Progenitor cell of endocrine pancreas (in vitro differentiated cells): Measurements from ENCODE around the gene PSMF1. TPM values are rescaled to one million over a fixed set of nuclear protein-coding genes. Genes with fewer than 3 reads are reported as not detected.
A peak's percentile ranks its signal among the peaks of the same experiment; 100 is the strongest.
"Not testable (repeated sequence)": the region's sequence is repeated elsewhere in the genome, so short reads cannot be mapped to it uniquely, and the experiment has no call there.

Experiments
- DNase-seq: peaks from one replicate; pipeline ENCODE4 v3.0.0; 2021; ENCODE audit warnings: low spot score; ENCODE audit not compliant: unreplicated experiment
- H3K27ac Mint-ChIP-seq: 2 replicates; pipeline ENCODE4 v1.8.0; 2021; ENCODE audit warnings: mild to moderate bottlenecking, moderate library complexity, mixed read lengths
- H3K27me3 Mint-ChIP-seq: 2 replicates; pipeline ENCODE4 v1.8.0; 2021; ENCODE audit warnings: mixed read lengths
- H3K36me3 Mint-ChIP-seq: 2 replicates; pipeline ENCODE4 v1.8.0; 2022; ENCODE audit warnings: mixed read lengths; ENCODE audit not compliant: insufficient read depth
- H3K4me1 Mint-ChIP-seq: 2 replicates; pipeline ENCODE4 v1.8.0; 2021; ENCODE audit warnings: low read depth, mixed read lengths
- H3K4me3 Mint-ChIP-seq: 2 replicates; pipeline ENCODE4 v1.8.0; 2021; ENCODE audit warnings: low read depth, mild to moderate bottlenecking, moderate library complexity, mixed read lengths
- H3K9me3 Mint-ChIP-seq: 2 replicates; pipeline ENCODE4 v1.8.0; 2021; ENCODE audit warnings: low read depth, mixed read lengths
- CTCF ChIP-seq: fragments of 200-600 bp; sonication (generic); IDR thresholded peaks from one replicate; pipeline ENCODE4 v1.5.0; 2021; ENCODE audit warnings: antibody characterized with exemption, mild to moderate bottlenecking; ENCODE audit not compliant: unreplicated experiment
- total RNA-seq: library from RNA; stranded (reverse); gene quantifications from 2 replicates; pipeline ENCODE4 v1.2.1, GENCODE V29; 2021

Gene PSMF1
- total RNA-seq, 1 donor from 2014 or later: 92.5 TPM

GRCh38 chr20:1212023-1212422, 93.6 kb downstream of the PSMF1 start:
- Mint-ChIP-seq H3K4me1 (no peaks in the 10 kb centered on the region), H3K4me3 (no peak overlapping the region), H3K36me3 (no peaks in the 10 kb centered on the region), H3K27me3 (peaks cover 50% of the 10 kb centered on the region), H3K9me3 (no peaks in the 10 kb centered on the region), H3K27ac (no peak overlapping the region)
- no peak for DNase-seq
- TF ChIP-seq CTCF: no peak

- H3K27me3 Mint-ChIP-seq: peaks cover 46% of the 10 kb centered on the region
- H3K36me3 Mint-ChIP-seq: no peaks in the 10 kb centered on the region
- H3K9me3 Mint-ChIP-seq: no peaks in the 10 kb centered on the region
- H3K4me3 Mint-ChIP-seq: no peak overlapping the region
- H3K4me1 Mint-ChIP-seq: no peaks in the 10 kb centered on the region
- DNase-seq: peak; percentile 33
- TF ChIP-seq CTCF: peak; percentile 90
- no peak overlapping the region for H3K27ac Mint-ChIP-seq
These were observed 94.4 kb downstream of the PSMF1 start for GRCh38 chr20:1212607-1213396.

GRCh38 chr20:1214838-1215261, 96.4 kb downstream of the PSMF1 start:
- TF ChIP-seq CTCF: no peak
- Mint-ChIP-seq H3K27ac (no peak overlapping the region), H3K9me3 (peaks cover 4% of the 10 kb centered on the region), H3K36me3 (no peaks in the 10 kb centered on the region), H3K4me1 (no peaks in the 10 kb centered on the region), H3K4me3 (no peak overlapping the region), H3K27me3 (peaks cover 43% of the 10 kb centered on the region)
- no peak for DNase-seq

GRCh38 chr20:1215386-1216170, 97.2 kb downstream of the PSMF1 start:
- no peak overlapping the region for H3K27ac Mint-ChIP-seq
- TF ChIP-seq CTCF: no peak
- H3K4me1 Mint-ChIP-seq: no peaks in the 10 kb centered on the region
- H3K27me3 Mint-ChIP-seq: peaks cover 47% of the 10 kb centered on the region
- no peak for DNase-seq
- no peak overlapping the region for H3K4me3 Mint-ChIP-seq
- peaks cover 4% of the 10 kb centered on the region for H3K9me3 Mint-ChIP-seq
- no peaks in the 10 kb centered on the region for H3K36me3 Mint-ChIP-seq

- H3K27me3 Mint-ChIP-seq: peaks cover 49% of the 10 kb centered on the region
- DNase-seq, H3K9me3 Mint-ChIP-seq, H3K36me3 Mint-ChIP-seq, H3K4me1 Mint-ChIP-seq, H3K4me3 Mint-ChIP-seq, H3K27ac Mint-ChIP-seq: not testable (repeated sequence)
These were observed 98.4 kb downstream of the PSMF1 start for GRCh38 chr20:1216527-1217427.

Other genes starting within 250 kb of the PSMF1 start
- gene ANGPT4, start 202.3 kb upstream of the PSMF1 start, total RNA-seq: not detected in 2 replicates
- 1.4 and 1.7 TPM in 2 replicates for gene RSPO4, start 116.3 kb upstream of the PSMF1 start, total RNA-seq
- gene TMEM74B, start 66.4 kb downstream of the PSMF1 start, total RNA-seq: 15.6 and 21.9 TPM in 2 replicates
- gene C20orf202, start 84.9 kb downstream of the PSMF1 start, total RNA-seq: 0.26 and 0.27 TPM in 2 replicates
- not detected in 2 replicates for gene RAD21L1, start 107.4 kb downstream of the PSMF1 start, total RNA-seq
- 2.7 and 3.3 TPM in 2 replicates for gene SNPH, start 147.7 kb downstream of the PSMF1 start, total RNA-seq
- gene SDCBP2, start 210.5 kb downstream of the PSMF1 start, total RNA-seq: 2.0 and 2.3 TPM in 2 replicates